GM12891 (cell line): ENCODE results near the gene AQP12A.
"Not testable (repeated sequence)": the region's sequence is repeated elsewhere in the genome, so short reads cannot be mapped to it uniquely, and the experiment has no call there.

Experiments
- POLR2A ChIP-seq: IDR thresholded peaks from 2 replicates; pipeline ENCODE4 v1.6.1; 2011; ENCODE audit warnings: low read depth, low read length, control low read depth
- POLR2AphosphoS5 ChIP-seq: IDR thresholded peaks from 2 replicates; pipeline ENCODE4 v1.6.1; 2011; ENCODE audit warnings: low read depth, low read length, control low read depth

DNA sequence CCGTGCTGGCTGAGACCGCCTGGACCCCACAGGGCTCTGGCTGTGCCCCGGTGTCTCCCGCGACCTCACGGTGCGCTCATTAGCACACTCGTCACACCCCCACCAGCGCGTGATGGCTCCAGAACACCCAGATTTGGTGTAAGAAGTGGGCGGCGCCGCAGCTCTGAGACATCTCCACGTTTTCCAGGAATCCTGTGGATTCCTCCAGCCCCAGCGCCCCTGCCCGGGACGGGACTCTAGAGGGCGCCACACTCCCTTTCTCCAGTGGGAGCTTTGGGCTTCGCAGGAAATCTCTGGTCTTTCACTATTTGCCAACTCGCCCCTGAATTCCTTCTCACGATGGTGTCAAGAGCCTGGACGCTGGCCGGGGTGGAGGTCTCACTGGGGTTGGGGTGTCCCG lies 16.3 kb upstream of the AQP12A start:
- not testable (repeated sequence) for TF ChIP-seq POLR2AphosphoS5, POLR2A
